A673 (cell line): ENCODE data around the gene ACOXL. TPM values are rescaled to one million over a fixed set of nuclear protein-coding genes. Genes with fewer than 3 reads are reported as not detected.

Source experiments
- BruUV-seq: library from RNA; stranded (reverse); fragments of 400-500 nt; replicated peaks from 2 replicates; lab custom pipeline; 2021; lab: Mats Ljungman, UMichigan
- CTCF ChIA-PET: fragments of 300-600 bp; sonication (Branson Sonifier 250); formaldehyde crosslinking; loops from one replicate; lab custom pipeline; 2022; ENCODE audit warnings: antibody characterized with exemption; lab: Charles Lee
- POLR2A ChIA-PET: fragments of 300-600 bp; sonication (Branson Sonifier 250); formaldehyde crosslinking; loops from one replicate; lab custom pipeline; 2022; ENCODE audit warnings: antibody characterized with exemption; ENCODE audit not compliant: low non-redundant PET; lab: Charles Lee
- DNase-seq: peaks from one replicate; pipeline ENCODE4 v3.0.0-alpha.2; 2015; ENCODE audit warnings: low spot score
- H3K27ac ChIP-seq: fragments of 200-600 bp; sonication (generic); 2 replicates; pipeline ENCODE4 v1.5.1; 2016; ENCODE audit warnings: mixed run types, low read depth, mild to moderate bottlenecking, mixed read lengths, antibody characterized with exemption, low read length; ENCODE audit not compliant: poor library complexity, severe bottlenecking
- H3K27me3 ChIP-seq: fragments of 200-600 bp; sonication (generic); replicated peaks from 2 replicates; pipeline ENCODE4 v1.6.1; 2017; ENCODE audit warnings: mixed run types, low read depth, mild to moderate bottlenecking, mixed read lengths, antibody characterized with exemption, low read length; ENCODE audit not compliant: insufficient read depth, poor library complexity
- H3K36me3 ChIP-seq: fragments of 200-600 bp; sonication (generic); 2 replicates; pipeline ENCODE4 v1.6.1; 2016; ENCODE audit warnings: mixed run types, mild to moderate bottlenecking, mixed read lengths, antibody characterized with exemption, low read length; ENCODE audit not compliant: insufficient read depth, poor library complexity, severe bottlenecking
- H3K4me1 ChIP-seq: fragments of 200-600 bp; sonication (generic); 2 replicates; pipeline ENCODE4 v1.6.1; 2017; ENCODE audit warnings: mixed run types, mild to moderate bottlenecking, mixed read lengths, antibody characterized with exemption, low read length; ENCODE audit not compliant: insufficient read depth, poor library complexity, severe bottlenecking
- H3K4me3 ChIP-seq: fragments of 200-600 bp; sonication (generic); 2 replicates; pipeline ENCODE4 v1.5.1; 2016; ENCODE audit warnings: low read depth, mixed run types, mild to moderate bottlenecking, mixed read lengths, low read length; ENCODE audit not compliant: poor library complexity, severe bottlenecking
- H3K9me3 ChIP-seq: fragments of 200-600 bp; sonication (generic); 2 replicates; pipeline ENCODE4 v1.6.1; 2016; ENCODE audit warnings: mixed run types, low read depth, mild to moderate bottlenecking, mixed read lengths, antibody characterized with exemption, low read length; ENCODE audit not compliant: poor library complexity, severe bottlenecking
- EZH2 ChIP-seq: fragments of 200-600 bp; sonication (generic); IDR thresholded peaks from 2 replicates; pipeline ENCODE4 v1.6.1; 2017; ENCODE audit warnings: borderline replicate concordance, low read depth, mild to moderate bottlenecking, mixed read lengths, antibody characterized with exemption, low read length; ENCODE audit not compliant: poor library complexity, severe bottlenecking
- intact Hi-C: fragments of 100-400 bp; cut with micrococcal nuclease; formaldehyde crosslinking; loops from one replicate; pipeline ENCODE4 v1.10.0; 2022; ENCODE audit not compliant: unreplicated experiment
- total RNA-seq: library from RNA; stranded (reverse); gene quantifications from 2 replicates; pipeline ENCODE4 v1.2.3, GENCODE V29; 2021
- TF ChIP-seq, protein P1 (sequence below): fragments of 300-800, 200-600 bp; sonication (generic); conservative IDR thresholded peaks from 2 replicates; pipeline ENCODE4 v1.5.1; 2017; ENCODE audit warnings: low read depth, mild to moderate bottlenecking, antibody characterized with exemption, low read length, moderate library complexity, mixed read lengths

ACOXL gene
- total RNA-seq, 1 experiment from 2014 or later, result not detected

DNA sequence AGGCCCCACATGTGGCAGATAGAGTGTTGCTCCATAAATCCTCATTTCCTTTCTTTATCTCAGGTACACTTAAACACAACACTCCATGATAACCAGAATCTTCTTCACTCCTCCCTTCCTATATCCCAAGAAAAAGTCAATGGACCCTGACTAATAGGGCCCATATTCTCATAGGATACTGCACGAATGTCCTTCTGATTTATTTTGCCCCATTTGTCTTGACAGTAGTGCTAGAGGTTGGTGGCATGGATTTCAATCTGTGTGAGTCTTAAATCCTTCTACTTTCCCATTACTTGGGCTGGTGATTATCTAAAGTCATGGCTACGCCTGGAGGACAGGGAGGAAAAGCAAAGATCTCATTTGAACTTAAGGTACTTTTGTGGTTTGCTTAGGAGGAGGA is 156.0 kb downstream of the ACOXL start:
- intact Hi-C loops, result no loop called here
- H3K4me1 ChIP-seq, result no peaks in the 10 kb centered on the region
- no peaks in the 10 kb centered on the region for H3K36me3 ChIP-seq
- H3K9me3 ChIP-seq, result no peaks in the 10 kb centered on the region
- TF ChIP-seq, protein P1, sequence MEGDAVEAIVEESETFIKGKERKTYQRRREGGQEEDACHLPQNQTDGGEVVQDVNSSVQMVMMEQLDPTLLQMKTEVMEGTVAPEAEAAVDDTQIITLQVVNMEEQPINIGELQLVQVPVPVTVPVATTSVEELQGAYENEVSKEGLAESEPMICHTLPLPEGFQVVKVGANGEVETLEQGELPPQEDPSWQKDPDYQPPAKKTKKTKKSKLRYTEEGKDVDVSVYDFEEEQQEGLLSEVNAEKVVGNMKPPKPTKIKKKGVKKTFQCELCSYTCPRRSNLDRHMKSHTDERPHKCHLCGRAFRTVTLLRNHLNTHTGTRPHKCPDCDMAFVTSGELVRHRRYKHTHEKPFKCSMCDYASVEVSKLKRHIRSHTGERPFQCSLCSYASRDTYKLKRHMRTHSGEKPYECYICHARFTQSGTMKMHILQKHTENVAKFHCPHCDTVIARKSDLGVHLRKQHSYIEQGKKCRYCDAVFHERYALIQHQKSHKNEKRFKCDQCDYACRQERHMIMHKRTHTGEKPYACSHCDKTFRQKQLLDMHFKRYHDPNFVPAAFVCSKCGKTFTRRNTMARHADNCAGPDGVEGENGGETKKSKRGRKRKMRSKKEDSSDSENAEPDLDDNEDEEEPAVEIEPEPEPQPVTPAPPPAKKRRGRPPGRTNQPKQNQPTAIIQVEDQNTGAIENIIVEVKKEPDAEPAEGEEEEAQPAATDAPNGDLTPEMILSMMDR, result no peak
- TF ChIP-seq EZH2, result no peak
- no peak overlapping the region for H3K4me3 ChIP-seq
- H3K27me3 ChIP-seq, result peaks cover 8% of the 10 kb centered on the region
- ChIA-PET CTCF (no interaction called here), POLR2A (no interaction called here)
- no peak overlapping the region for H3K27ac ChIP-seq
- no TSS peak for BruUV-seq
- no peak for DNase-seq

DNA sequence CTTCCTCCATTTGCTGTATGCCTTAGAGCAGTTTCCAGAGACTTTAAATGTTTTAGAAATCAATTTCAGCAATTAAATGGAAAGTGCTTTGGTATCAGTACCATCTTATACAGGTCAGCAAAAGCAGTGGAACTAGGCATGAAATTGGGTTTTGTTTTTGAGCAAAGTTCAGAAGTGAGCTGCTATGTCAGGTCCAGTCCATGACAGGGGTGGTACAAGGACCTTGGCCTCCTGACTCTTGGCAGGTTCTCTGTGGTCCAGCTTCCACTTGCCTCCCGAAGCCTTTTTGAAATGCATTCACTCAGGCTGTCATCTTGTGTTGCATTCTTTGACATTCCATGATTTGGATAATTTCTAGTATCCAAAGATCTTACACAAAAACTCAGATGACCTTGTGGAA is 159.3 kb downstream of the ACOXL start:
- CTCF ChIA-PET, result no interaction called here
- intact Hi-C loops, result no loop called here
- Histone ChIP-seq H3K4me3 (no peak overlapping the region), H3K9me3 (peaks cover 5% of the 10 kb centered on the region), H3K27ac (no peak overlapping the region), H3K4me1 (no peaks in the 10 kb centered on the region), H3K36me3 (no peaks in the 10 kb centered on the region), H3K27me3 (peaks cover 27% of the 10 kb centered on the region)
- TF ChIP-seq, protein P1, result no peak
- no peak for TF ChIP-seq EZH2
- no peak for DNase-seq
- no TSS peak for BruUV-seq
- POLR2A ChIA-PET, result no interaction called here

DNA sequence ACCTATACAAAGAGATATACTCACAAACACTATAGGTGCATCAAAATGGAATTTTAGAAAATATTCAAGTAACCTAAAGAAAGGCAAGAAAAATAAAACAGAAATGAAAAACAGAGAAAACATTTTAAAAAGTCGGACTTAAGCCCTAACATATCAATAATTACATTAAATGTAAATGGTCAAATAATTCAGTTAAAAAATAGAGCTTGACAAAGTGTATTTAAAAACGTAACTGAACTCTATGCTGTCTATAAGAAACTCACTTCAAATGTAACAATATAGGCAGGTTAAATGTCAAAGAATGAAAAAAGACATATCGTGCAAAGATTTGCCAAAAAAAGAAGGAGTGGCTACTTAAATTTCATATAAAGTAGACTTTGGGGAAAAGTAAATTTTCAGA is 163.9 kb downstream of the ACOXL start:
- Histone ChIP-seq H3K36me3 (no peaks in the 10 kb centered on the region), H3K27me3 (peaks cover 36% of the 10 kb centered on the region), H3K27ac (no peak overlapping the region), H3K9me3 (peaks cover 5% of the 10 kb centered on the region), H3K4me3 (no peak overlapping the region), H3K4me1 (no peaks in the 10 kb centered on the region)
- ChIA-PET CTCF (no interaction called here), POLR2A (no interaction called here)
- no TSS peak for BruUV-seq
- intact Hi-C loops, result no loop called here
- no peak for DNase-seq
- TF ChIP-seq, protein P1, result no peak
- no peak for TF ChIP-seq EZH2
